Right kidney (tissue), 1 donor: Measurements from ENCODE around the gene SIK2.
"Not testable (repeated sequence)": the region's sequence is repeated elsewhere in the genome, so short reads cannot be mapped to it uniquely, and the experiment has no call there.

Experiments used
- DNase-seq: peaks from one replicate; pipeline ENCODE4 v3.0.0-alpha.2; 2016

Gene SIK2

GRCh38 chr11:111624608-111625007 is 22.4 kb downstream of the SIK2 start:
- no peak for DNase-seq

GRCh38 chr11:111627591-111627990 is 25.3 kb downstream of the SIK2 start:
- DNase-seq: no peak

GRCh38 chr11:111629499-111629898 is 27.2 kb downstream of the SIK2 start:
- DNase-seq: no peak

- no peak for DNase-seq
Observed at GRCh38 chr11:111631024-111631665, 28.9 kb downstream of the SIK2 start.

GRCh38 chr11:111631666-111632039 is 29.4 kb downstream of the SIK2 start:
- DNase-seq: no peak

- DNase-seq: no peak
Observed at GRCh38 chr11:111632516-111633220, 30.4 kb downstream of the SIK2 start.

- DNase-seq: no peak
Observed at GRCh38 chr11:111633248-111633647, 31.0 kb downstream of the SIK2 start.

GRCh38 chr11:111633756-111634362 is 31.6 kb downstream of the SIK2 start:
- no peak for DNase-seq

- DNase-seq: no peak
Observed at GRCh38 chr11:111634981-111635705, 32.9 kb downstream of the SIK2 start.

GRCh38 chr11:111635706-111636045 is 33.4 kb downstream of the SIK2 start:
- DNase-seq: no peak

- no peak for DNase-seq
Observed at GRCh38 chr11:111637885-111638284, 35.6 kb downstream of the SIK2 start.

- no peak for DNase-seq
Observed at GRCh38 chr11:111639226-111639925, 37.1 kb downstream of the SIK2 start.

GRCh38 chr11:111641339-111642015 is 39.2 kb downstream of the SIK2 start:
- no peak for DNase-seq

- DNase-seq: no peak
Observed at GRCh38 chr11:111642542-111642941, 40.3 kb downstream of the SIK2 start.

- DNase-seq: no peak
Observed at GRCh38 chr11:111644922-111645321, 42.7 kb downstream of the SIK2 start.

- DNase-seq: no peak
Observed at GRCh38 chr11:111645657-111646316, 43.5 kb downstream of the SIK2 start.

- not testable (repeated sequence) for DNase-seq
Observed at GRCh38 chr11:111651336-111651735, 49.1 kb downstream of the SIK2 start.

- no peak for DNase-seq
Observed at GRCh38 chr11:111652184-111652583, 49.9 kb downstream of the SIK2 start.

GRCh38 chr11:111654601-111655000 is 52.4 kb downstream of the SIK2 start:
- DNase-seq: no peak

- no peak for DNase-seq
Observed at GRCh38 chr11:111655924-111656323, 53.7 kb downstream of the SIK2 start.

- not testable (repeated sequence) for DNase-seq
Observed at GRCh38 chr11:111657905-111658304, 55.7 kb downstream of the SIK2 start.
